Measurements from ENCODE around the gene TK1.
"Not testable (repeated sequence)": the region's sequence is repeated elsewhere in the genome, so short reads cannot be mapped to it uniquely, and the experiment has no call there.

The TK1 gene

DNA sequence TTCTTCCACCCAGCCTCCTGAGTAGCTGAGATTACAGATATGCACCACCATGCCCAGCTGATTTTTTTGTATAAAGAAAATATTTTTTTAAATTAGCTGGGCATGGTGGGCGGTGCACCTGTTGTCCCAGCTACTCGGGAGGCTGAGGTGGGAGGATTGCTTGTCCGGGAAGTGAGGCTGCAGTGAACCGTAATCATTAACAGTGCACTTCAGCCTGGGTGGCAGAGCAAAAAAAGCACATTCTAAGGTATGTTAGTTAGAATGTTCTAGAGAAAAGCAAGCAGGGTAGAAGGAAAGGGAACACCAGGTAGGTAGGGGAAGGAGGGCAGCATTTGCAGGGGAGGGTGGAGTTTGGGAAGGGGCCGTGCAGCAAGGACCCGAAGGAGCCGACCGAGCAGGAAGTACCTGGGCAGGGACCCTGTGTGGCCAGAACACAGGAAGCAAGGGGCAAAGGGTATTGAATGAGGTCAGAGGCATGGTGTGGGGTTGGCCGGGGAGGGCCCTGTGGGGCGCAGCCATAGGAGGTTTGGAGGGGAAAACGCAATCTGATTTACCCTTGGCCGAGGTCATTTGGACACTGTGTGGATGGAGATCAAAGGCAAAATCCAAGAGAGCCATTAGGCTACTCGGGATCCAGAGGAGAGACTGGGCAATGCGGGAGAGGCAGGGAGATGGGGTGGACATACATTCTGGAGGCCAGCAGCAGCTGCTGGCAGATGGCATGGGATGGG lies 38.4 kb downstream of the TK1 start:
- DNase-seq (ENCODE audit: low read depth in 1 of 2, low spot score in 1 of 2): no peak
- no peak for TF ChIP-seq JUND (IDR thresholded peaks at IDR 0.05; ENCODE audit: low read depth)
- in situ Hi-C loops (cut with HindIII; ENCODE audit: low pct_unique_long_range_greater_than_20kb, low sequenced_read_pairs): no loop called here

DNA sequence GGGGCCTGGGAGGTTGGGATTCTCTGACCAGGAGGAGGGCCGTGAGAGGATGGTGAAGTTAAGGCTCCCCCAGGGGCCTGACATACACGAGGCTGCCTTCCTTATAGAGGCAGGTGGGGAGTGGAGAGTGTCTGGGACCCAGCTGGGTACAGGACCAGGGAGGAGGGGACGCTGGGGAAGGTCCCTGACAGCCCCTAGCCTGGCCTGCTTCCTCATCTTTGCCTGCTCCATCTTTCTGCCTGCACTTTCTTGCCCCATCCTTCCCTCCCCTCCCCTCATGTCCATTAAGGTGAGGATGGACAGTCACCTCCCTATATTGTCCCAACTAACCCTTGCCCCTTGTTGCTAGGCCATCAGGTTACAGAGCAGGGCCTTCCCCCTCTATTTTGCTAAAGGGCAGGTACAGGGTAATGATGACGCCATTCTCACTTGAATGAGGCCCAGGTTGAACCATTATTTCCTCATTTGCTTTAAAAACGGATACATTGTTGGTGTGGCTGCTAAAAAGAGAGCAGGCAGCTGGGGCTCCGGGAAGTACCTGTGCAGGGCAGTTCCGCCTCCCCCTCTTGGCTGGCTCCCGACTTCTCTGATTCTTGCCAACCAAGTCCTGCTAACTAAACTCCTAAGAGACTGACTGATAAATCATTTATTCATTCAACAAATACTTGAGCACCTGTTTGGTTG lies 39.4 kb downstream of the TK1 start:
- no peak for DNase-seq (ENCODE audit: low read depth in 1 of 2, low spot score in 1 of 2)
- in situ Hi-C loops (cut with HindIII; ENCODE audit: low pct_unique_long_range_greater_than_20kb, low sequenced_read_pairs): no loop called here
- no peak for TF ChIP-seq JUND (IDR thresholded peaks at IDR 0.05; ENCODE audit: low read depth)

DNA sequence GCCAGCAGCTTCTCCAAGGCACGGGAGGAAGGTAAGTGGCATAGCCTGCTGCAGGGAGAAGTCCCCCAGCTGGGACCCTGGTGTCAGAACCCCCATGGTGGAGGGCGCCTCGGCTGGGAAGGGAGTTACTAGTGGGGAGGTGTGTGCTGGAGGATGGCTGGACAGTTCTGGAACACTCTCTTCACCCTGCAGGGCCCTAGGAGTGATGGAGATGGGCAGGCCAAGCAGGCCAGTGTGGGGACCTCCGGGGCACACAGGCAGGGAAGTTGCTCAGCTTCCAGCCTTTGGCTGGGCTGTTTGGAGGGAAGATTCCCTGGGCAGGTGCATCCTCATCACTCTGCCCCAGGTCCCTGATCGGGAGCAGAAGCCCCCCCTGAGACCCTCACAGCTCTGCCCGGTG lies 40.0 kb downstream of the TK1 start:
- in situ Hi-C loops (cut with HindIII; ENCODE audit: low pct_unique_long_range_greater_than_20kb, low sequenced_read_pairs): no loop called here
- no peak for TF ChIP-seq JUND (IDR thresholded peaks at IDR 0.05; ENCODE audit: low read depth)
- DNase-seq (ENCODE audit: low read depth in 1 of 2, low spot score in 1 of 2): no peak

DNA sequence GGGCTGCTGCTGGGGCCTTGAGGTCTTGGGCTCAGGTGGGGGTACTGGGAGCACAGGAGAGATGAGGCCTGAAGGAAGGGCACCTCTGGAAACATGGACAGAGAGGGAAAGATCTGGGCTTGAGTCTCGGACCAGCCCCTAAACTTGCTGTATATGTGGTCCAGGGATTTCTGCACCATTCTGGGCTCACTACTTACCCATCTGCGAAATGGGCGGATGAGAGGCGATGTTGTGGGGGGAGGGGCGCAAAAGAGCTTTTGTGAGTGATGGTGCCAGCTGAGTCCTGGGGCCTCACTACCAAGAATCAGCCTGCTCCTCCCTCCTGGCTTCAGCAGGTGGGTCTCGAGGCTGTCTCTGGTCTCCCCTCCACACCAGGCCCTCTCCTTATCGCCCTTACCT lies 40.4 kb downstream of the TK1 start:
- no peak for DNase-seq (ENCODE audit: low read depth in 1 of 2, low spot score in 1 of 2)
- in situ Hi-C loops (cut with HindIII; ENCODE audit: low pct_unique_long_range_greater_than_20kb, low sequenced_read_pairs): no loop called here
- no peak for TF ChIP-seq JUND (IDR thresholded peaks at IDR 0.05; ENCODE audit: low read depth)

DNA sequence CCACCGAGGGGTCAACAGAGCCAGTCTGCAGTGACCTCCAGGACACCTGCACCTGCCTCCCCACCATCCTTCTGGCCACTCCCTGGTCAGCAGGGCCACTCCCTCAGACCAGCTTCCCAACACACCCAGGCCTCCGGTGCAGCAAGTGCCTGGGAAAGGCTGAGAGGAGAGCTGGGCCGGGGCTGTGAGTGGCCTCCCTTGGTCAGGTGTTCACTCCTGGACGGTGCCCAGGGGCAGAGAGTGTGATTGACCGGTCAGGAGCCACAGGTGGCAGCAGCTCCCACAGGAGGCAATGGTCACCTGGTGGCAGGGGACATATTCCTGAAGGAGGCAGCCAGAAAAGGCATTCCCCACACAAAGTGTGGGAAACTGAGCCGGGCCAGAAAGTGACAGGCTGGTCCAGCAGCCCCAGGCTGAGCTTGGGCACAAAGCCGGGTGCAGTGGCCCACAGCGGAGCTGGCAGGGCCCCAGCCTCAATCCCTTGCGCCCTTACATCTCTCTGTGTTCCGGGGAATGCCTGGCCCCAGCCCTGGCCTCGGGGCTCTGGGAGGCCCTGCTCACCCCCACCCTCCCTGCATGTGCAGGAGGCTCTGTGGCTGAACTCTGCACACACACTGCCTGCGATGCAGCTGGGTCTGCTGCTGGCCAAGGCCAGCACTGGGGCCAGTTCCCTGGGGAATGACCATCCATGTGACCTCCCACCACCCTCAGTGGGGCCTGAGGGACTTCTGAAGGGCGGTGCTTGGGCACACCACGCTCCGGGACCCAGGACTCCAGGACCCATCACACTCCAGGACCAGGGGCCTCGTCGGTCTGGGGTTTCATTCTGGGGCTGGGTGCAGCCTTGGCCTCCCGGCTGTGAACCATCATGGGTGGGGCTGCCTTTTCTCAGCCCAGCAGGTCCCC lies 41.9 kb downstream of the TK1 start:
- TF ChIP-seq JUND (IDR thresholded peaks at IDR 0.05; ENCODE audit: low read depth): no peak
- DNase-seq (ENCODE audit: low read depth in 1 of 2, low spot score in 1 of 2): peak in 1 of 2 experiments; percentile 97
- in situ Hi-C loops (cut with HindIII; ENCODE audit: low pct_unique_long_range_greater_than_20kb, low sequenced_read_pairs): no loop called here

DNA sequence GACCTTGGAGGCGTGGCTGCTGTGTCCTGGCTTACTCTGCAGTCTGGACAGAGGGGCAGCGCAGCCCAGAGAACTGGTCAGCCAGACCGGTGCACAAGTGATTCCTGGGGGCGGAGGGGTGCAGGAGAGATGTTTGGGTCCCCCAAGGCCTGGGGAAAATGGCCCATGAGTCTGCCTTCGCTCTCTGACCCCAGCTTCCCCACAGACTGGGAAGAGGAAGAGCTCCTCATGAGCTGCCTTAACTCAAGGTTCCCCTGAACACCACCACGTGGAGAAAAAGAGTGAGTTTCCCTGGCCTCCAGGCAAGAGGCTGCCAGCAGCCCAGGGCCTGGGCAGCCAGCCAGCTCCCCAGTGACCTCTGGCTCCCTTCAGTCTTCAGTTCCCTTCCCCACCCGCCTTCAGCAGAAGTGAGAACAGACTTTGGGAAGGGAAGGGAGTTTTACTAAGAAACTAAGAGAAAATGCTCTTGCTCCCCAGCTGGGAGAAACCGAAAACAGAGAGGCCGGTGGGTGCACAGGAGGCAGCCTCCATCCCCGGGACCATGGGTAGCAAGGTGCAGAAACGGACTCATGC lies 42.6 kb downstream of the TK1 start:
- no peak for TF ChIP-seq JUND (IDR thresholded peaks at IDR 0.05; ENCODE audit: low read depth)
- in situ Hi-C loops (cut with HindIII; ENCODE audit: low pct_unique_long_range_greater_than_20kb, low sequenced_read_pairs): no loop called here

DNA sequence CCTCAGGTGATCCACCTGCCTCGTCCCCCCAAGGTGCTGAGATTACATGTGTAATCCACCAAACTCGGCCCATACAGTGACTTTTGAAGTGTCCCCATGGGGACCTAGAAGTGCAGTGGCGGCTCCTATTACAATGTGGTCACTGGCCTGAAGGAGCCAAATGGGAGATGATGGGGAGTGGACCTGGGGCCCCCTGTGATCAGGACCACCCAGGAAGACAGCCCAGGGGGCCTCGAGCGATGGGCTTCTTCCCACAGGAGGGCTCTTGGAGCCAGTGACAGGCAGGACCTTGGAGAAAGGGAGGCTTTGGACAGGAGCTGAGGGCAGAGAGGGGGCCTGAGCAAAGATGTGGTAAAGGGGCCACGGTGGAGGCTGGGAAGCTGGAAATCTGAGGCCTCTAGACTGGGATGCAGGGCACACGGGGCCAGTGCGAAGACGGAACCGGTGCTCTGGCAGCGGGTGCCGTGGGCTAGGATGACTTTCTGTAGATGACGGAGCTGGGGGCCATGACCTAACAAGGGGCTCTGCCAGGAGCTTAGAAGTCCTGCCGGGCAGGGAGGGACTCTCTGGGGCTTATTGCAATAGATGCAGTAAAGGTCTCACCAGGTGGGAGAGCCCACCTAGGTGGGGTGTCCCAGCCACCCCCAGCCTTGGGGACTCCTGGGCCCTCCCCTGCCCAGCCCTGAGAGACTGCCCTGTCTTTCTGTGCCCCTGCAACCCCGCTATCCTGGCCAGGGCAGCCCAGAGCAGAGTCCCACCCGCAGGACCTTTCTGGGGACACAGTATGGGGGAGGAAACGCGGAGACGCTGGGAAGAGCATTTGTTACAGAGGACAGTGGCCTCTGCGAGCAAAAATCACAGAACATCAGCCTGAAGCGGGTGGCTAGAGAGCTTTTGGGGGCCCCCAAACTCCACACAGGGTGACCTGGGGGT lies 43.4 kb downstream of the TK1 start:
- TF ChIP-seq JUND (IDR thresholded peaks at IDR 0.05; ENCODE audit: low read depth): no peak
- DNase-seq (ENCODE audit: low read depth in 1 of 2, low spot score in 1 of 2): no peak
- in situ Hi-C loops (cut with HindIII; ENCODE audit: low pct_unique_long_range_greater_than_20kb, low sequenced_read_pairs): no loop called here

More for the DNA sequence above, 42.6 kb downstream of the TK1 start:
- DNase-seq (ENCODE audit: low read depth in 1 of 2, low spot score in 1 of 2): peak in 1 of 2 experiments; percentile 77

DNA sequence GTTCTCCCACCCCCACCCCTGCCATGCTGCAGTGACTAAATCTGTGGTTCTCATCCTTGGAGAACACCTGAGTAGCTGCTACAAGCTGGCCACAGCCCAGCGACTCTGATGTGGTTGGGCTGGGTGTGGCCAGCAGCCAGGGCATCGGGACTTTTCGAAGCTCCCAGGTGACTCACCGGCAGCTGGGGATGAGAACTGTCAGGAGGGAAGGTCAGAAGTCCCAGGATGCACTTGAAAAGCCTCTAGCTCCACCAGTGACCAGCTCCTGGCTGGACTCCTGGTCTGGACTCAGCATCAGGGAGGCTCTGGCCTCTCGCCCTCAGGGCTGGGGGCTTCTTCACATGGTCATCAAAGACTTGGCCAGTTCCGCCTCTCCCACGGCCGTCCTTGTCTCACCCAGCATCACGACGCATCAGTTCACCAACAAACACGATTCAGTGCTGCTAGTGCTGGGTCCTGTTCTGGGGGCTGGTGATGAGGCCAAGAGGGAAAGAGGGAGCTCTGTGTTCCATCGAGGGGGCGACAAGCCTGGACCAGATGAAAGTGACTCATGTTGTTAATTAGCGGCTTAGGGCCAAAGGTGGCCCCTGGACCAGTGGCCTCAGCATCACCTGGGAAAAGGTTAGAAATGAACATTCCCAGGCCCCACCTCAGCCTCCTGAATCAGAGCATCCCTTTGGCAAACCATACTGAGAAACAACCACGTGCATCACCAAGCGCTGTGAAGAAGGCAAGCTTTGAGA lies 44.6 kb downstream of the TK1 start:
- DNase-seq (ENCODE audit: low read depth in 1 of 2, low spot score in 1 of 2): peak in 1 of 2 experiments; percentile 74
- TF ChIP-seq JUND (IDR thresholded peaks at IDR 0.05; ENCODE audit: low read depth): no peak
- in situ Hi-C loops (cut with HindIII; ENCODE audit: low pct_unique_long_range_greater_than_20kb, low sequenced_read_pairs): no loop called here

DNA sequence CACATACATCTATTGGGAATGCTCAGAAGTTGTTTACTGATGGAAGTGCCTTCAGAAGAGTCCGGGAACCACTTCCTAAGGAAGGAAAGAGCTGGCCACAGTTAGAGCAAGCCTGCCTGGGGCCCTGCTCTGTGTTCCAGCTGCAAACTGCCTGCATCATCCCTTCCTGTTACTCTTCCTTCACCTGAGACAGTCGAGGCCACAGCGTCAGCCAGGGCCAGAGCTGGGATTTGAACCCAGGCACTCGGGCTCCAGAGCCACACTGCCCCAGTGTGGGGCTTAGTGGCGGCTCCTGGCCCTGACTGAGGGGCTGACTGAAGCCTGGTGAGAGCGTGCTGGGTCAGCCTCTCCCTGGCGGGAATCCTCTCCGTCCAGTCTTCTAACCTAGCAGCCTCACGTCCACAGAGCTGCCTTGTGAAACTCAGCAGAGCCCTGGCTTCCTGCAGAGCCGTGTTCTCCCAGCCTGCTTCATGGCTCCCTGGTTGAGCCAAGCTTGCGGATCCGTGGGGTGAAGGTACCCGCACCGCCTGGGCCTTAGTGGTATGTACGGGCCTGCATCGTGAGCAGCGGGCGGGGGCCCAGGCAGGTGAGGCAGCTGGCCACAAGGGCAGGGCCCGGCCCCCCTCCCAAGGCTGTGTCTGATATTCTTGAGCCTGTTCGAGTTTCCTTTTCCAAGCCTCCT lies 45.3 kb downstream of the TK1 start:
- DNase-seq (ENCODE audit: low read depth in 1 of 2, low spot score in 1 of 2): no peak
- in situ Hi-C loops (cut with HindIII; ENCODE audit: low pct_unique_long_range_greater_than_20kb, low sequenced_read_pairs): no loop called here
- TF ChIP-seq JUND (IDR thresholded peaks at IDR 0.05; ENCODE audit: low read depth): no peak

DNA sequence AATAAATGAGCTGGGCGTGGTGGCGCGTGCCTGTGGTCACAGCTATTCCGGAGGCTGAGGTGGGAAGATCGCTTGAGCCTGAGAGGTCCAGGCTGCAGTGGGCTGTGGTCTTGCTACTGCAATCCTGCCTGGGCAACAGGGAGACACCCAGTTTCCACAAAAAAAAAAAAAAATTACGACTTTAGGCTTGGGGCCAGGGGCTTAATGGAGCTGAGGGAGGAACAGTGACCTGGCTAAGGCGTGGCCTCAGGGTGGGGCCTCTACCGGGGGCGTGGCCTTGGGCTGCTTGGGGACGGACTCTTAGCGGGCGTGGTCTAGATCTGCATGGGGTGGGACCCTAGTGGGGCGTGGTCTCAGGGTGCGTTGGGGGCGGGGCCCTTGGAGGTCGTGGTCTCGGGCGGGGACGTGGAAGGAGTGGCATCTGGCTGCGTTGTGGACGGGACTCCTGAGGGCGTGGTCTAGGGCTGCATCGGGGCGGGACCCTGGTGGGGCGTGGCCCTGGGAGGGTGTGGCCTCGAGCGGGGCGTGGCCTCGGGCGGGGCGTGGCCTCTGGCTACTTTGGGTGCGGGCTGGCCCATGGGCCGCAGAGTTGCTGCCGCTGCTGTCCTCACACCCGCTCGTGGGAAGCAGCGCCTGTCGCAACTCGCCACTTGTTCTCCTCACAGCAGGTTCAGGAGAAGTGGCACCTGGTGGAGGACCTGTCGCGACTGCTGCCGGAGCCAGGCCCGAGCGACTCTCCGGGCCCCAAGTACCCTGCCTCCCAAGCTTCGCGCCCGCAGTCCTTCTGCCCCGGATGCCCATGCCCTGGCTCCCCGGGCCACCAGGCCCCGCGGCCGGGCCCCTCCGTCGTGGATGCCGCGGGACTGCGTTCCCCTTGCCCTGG lies 46.4 kb downstream of the TK1 start:
- DNase-seq (ENCODE audit: low read depth in 1 of 2, low spot score in 1 of 2): peak; percentile 81 to 100
- TF ChIP-seq JUND (IDR thresholded peaks at IDR 0.05; ENCODE audit: low read depth): no peak
- in situ Hi-C loops (cut with HindIII; ENCODE audit: low pct_unique_long_range_greater_than_20kb, low sequenced_read_pairs): no loop called here

DNA sequence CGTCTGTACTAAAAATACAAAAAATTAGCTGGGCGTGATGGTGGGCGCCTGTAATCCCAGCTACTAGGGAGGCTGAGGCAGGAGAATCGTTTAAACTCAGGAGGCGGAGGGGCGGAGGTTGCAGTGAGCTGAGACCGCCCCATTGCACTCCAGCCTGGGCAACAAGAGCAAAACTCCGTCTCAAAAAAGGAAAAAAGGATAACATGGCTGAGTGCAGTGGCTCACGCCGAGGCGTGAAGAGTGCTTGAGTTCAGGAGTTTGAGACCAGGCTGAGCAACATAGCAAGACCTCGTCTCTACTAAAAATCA lies 47.0 kb downstream of the TK1 start:
- in situ Hi-C loops (cut with HindIII; ENCODE audit: low pct_unique_long_range_greater_than_20kb, low sequenced_read_pairs): not testable (repeated sequence)

More for the DNA sequence above, 47.0 kb downstream of the TK1 start:
- not testable (repeated sequence) for DNase-seq (ENCODE audit: low read depth in 1 of 2, low spot score in 1 of 2)
